Measurements from ENCODE around the gene CDCA5. TPM values are rescaled to one million over a fixed set of nuclear protein-coding genes. Genes with fewer than 3 reads are reported as not detected.

Gene CDCA5
- polyA plus RNA-seq, 3 donors, result 0.20 to 0.28 TPM; not detected in 1

GRCh38 chr11:65116370-65117205 is 32.7 kb upstream of the CDCA5 start:
- no peak for TF ChIP-seq CTCF (IDR thresholded peaks at IDR 0.05)
- H3K27me3 ChIP-seq (ENCODE audit: control insufficient read depth in 2 of 2, insufficient read depth in 2 of 2, low read length in 2 of 2), result peaks cover 0 to 15% of the 10 kb centered on the region in 2 donors
- H3K4me1 ChIP-seq (ENCODE audit: control insufficient read depth in 1 of 2, insufficient read depth in 2 of 2, low read length in 2 of 2), result peaks cover 35 to 53% of the 10 kb centered on the region in 2 donors
- WGBS (ENCODE audit: insufficient coverage), result 25% methylated on average over 68 of the region's 68 CpGs
- H3K9ac ChIP-seq (ENCODE audit: insufficient read depth, low read length, poor library complexity, severe bottlenecking), result peak overlapping the region; percentile 89
- H3K27ac Mint-ChIP-seq, result peak overlapping the region in 5 of 7 donors; percentile 22 to 84 (median 62)
- intact Hi-C loops (cut with micrococcal nuclease), result loop anchor here in 1 of 2 donors (2.0 kb wide), 1 partner anchor 18 kb away; the partner anchor contains the start of gene SYVN1
- peak overlapping the region in 1 of 2 donors; percentile 85 for H3K27ac ChIP-seq (ENCODE audit: low read depth in 1 of 2, low read length in 2 of 2)
- H3K4me3 Mint-ChIP-seq, result peak overlapping the region; percentile 82 to 90
- H3K36me3 Mint-ChIP-seq, result peaks cover 44 to 48% of the 10 kb centered on the region in 2 donors
- H3K27me3 Mint-ChIP-seq (ENCODE audit: low read depth in 3 of 3), result peaks cover 13 to 22% (median 15%) of the 10 kb centered on the region in 3 donors
- no peaks in the 10 kb centered on the region for H3K9me3 ChIP-seq (replicated peaks in 1 of 2; ENCODE audit: control insufficient read depth in 1 of 2, insufficient read depth in 1 of 2, low read length in 2 of 2)
- DNase-seq, result no peak
- H3K9me3 Mint-ChIP-seq, result peaks cover 0 to 6% (median 0%) of the 10 kb centered on the region in 7 donors
- H3K4me1 Mint-ChIP-seq, result peaks cover 45% of the 10 kb centered on the region
- peak overlapping the region; percentile 87 for H2AFZ ChIP-seq (ENCODE audit: insufficient read depth, low read depth, low read length, poor library complexity, severe bottlenecking)
- H4K20me1 ChIP-seq (ENCODE audit: insufficient read depth, low read length), result peaks cover 25% of the 10 kb centered on the region
- H3K79me2 ChIP-seq (ENCODE audit: insufficient read depth, low read length), result peaks cover 37% of the 10 kb centered on the region
- peak overlapping the region; percentile 93 for H3K4me2 ChIP-seq (replicated peaks; ENCODE audit: extremely low read depth, low read length, poor library complexity, severe bottlenecking)
- H3K4me3 ChIP-seq (replicated peaks in 1 of 3; ENCODE audit: low read depth in 2 of 3, low read length in 3 of 3), result peak overlapping the region; percentile 60 to 93 (median 91)
- H3K36me3 ChIP-seq (replicated peaks in 1 of 2; ENCODE audit: control insufficient read depth in 1 of 2, insufficient read depth in 2 of 2, low read length in 2 of 2), result peaks cover 29 to 33% of the 10 kb centered on the region in 2 donors

GRCh38 chr11:65115361-65116082 is 31.7 kb upstream of the CDCA5 start:
- H3K9me3 Mint-ChIP-seq, result peaks cover 0 to 6% (median 0%) of the 10 kb centered on the region in 7 donors
- H3K27ac Mint-ChIP-seq, result peak overlapping the region in 2 of 7 donors; percentile 3 to 10
- TF ChIP-seq CTCF (IDR thresholded peaks at IDR 0.05), result no peak
- no peak overlapping the region for H3K9ac ChIP-seq (ENCODE audit: insufficient read depth, low read length, poor library complexity, severe bottlenecking)
- no peak overlapping the region for H3K27ac ChIP-seq (ENCODE audit: low read depth in 1 of 2, low read length in 2 of 2)
- no peak overlapping the region for H3K4me3 ChIP-seq (replicated peaks in 1 of 3; ENCODE audit: low read depth in 2 of 3, low read length in 3 of 3)
- H3K36me3 ChIP-seq (replicated peaks in 1 of 2; ENCODE audit: control insufficient read depth in 1 of 2, insufficient read depth in 2 of 2, low read length in 2 of 2), result peaks cover 22 to 26% of the 10 kb centered on the region in 2 donors
- no peak overlapping the region for H2AFZ ChIP-seq (ENCODE audit: insufficient read depth, low read depth, low read length, poor library complexity, severe bottlenecking)
- peaks cover 13 to 22% (median 15%) of the 10 kb centered on the region in 3 donors for H3K27me3 Mint-ChIP-seq (ENCODE audit: low read depth in 3 of 3)
- H3K36me3 Mint-ChIP-seq, result peaks cover 34 to 38% of the 10 kb centered on the region in 2 donors
- no peak for DNase-seq
- peaks cover 0 to 15% of the 10 kb centered on the region in 2 donors for H3K27me3 ChIP-seq (ENCODE audit: control insufficient read depth in 2 of 2, insufficient read depth in 2 of 2, low read length in 2 of 2)
- no peak overlapping the region for H3K4me3 Mint-ChIP-seq
- H3K4me1 Mint-ChIP-seq, result peaks cover 48% of the 10 kb centered on the region
- H3K4me2 ChIP-seq (replicated peaks; ENCODE audit: extremely low read depth, low read length, poor library complexity, severe bottlenecking), result no peak overlapping the region
- H4K20me1 ChIP-seq (ENCODE audit: insufficient read depth, low read length), result peaks cover 35% of the 10 kb centered on the region
- WGBS (ENCODE audit: insufficient coverage), result 92% methylated on average over 10 of the region's 21 CpGs
- H3K4me1 ChIP-seq (ENCODE audit: control insufficient read depth in 1 of 2, insufficient read depth in 2 of 2, low read length in 2 of 2), result peaks cover 36 to 53% of the 10 kb centered on the region in 2 donors
- peaks cover 26% of the 10 kb centered on the region for H3K79me2 ChIP-seq (ENCODE audit: insufficient read depth, low read length)
- no peaks in the 10 kb centered on the region for H3K9me3 ChIP-seq (replicated peaks in 1 of 2; ENCODE audit: control insufficient read depth in 1 of 2, insufficient read depth in 1 of 2, low read length in 2 of 2)
- intact Hi-C loops (cut with micrococcal nuclease), result loop anchor here in 1 of 2 donors (2.0 kb wide), 1 partner anchor 19 kb away; the partner anchor contains the start of gene SYVN1

Data from CD14-positive monocyte (primary cell).